Measurements from ENCODE around the gene OS9.
"Not testable (repeated sequence)": the region's sequence is repeated elsewhere in the genome, so short reads cannot be mapped to it uniquely, and the experiment has no call there.

Gene OS9

GRCh38 chr12:57695770-57696432 lies 2.0 kb downstream of the OS9 start:
- DNase-seq, result no peak

GRCh38 chr12:57697076-57697475 lies 3.1 kb downstream of the OS9 start:
- DNase-seq, result no peak

- DNase-seq, result no peak
Observed at GRCh38 chr12:57698414-57698813, 4.5 kb downstream of the OS9 start.

- no peak for DNase-seq
Observed at GRCh38 chr12:57700317-57700716, 6.4 kb downstream of the OS9 start.

GRCh38 chr12:57707250-57707649 lies 13.3 kb downstream of the OS9 start:
- no peak for DNase-seq

GRCh38 chr12:57708296-57708695 lies 14.4 kb downstream of the OS9 start:
- no peak for DNase-seq

GRCh38 chr12:57712701-57713100 lies 18.8 kb downstream of the OS9 start:
- no peak for DNase-seq

- DNase-seq, result no peak
Observed at GRCh38 chr12:57713209-57713608, 19.3 kb downstream of the OS9 start.

GRCh38 chr12:57715036-57715748 lies 21.3 kb downstream of the OS9 start:
- not testable (repeated sequence) for DNase-seq

GRCh38 chr12:57715786-57716185 lies 21.9 kb downstream of the OS9 start:
- DNase-seq, result no peak

GRCh38 chr12:57716305-57716704 lies 22.4 kb downstream of the OS9 start:
- DNase-seq, result no peak

GRCh38 chr12:57717131-57717530 lies 23.2 kb downstream of the OS9 start:
- no peak for DNase-seq

- no peak for DNase-seq
Observed at GRCh38 chr12:57717846-57718640, 24.1 kb downstream of the OS9 start.

- no peak for DNase-seq
Observed at GRCh38 chr12:57718641-57719528, 25.0 kb downstream of the OS9 start.

- DNase-seq, result no peak
Observed at GRCh38 chr12:57719777-57720605, 26.1 kb downstream of the OS9 start.

GRCh38 chr12:57720606-57721595 lies 27.0 kb downstream of the OS9 start:
- no peak for DNase-seq

- not testable (repeated sequence) for DNase-seq
Observed at GRCh38 chr12:57721846-57722608, 28.1 kb downstream of the OS9 start.

- DNase-seq, result no peak
Observed at GRCh38 chr12:57722716-57723629, 29.0 kb downstream of the OS9 start.

- no peak for DNase-seq
Observed at GRCh38 chr12:57723630-57723962, 29.7 kb downstream of the OS9 start.
